Measurements from ENCODE around the gene CUTC.

The CUTC gene

DNA sequence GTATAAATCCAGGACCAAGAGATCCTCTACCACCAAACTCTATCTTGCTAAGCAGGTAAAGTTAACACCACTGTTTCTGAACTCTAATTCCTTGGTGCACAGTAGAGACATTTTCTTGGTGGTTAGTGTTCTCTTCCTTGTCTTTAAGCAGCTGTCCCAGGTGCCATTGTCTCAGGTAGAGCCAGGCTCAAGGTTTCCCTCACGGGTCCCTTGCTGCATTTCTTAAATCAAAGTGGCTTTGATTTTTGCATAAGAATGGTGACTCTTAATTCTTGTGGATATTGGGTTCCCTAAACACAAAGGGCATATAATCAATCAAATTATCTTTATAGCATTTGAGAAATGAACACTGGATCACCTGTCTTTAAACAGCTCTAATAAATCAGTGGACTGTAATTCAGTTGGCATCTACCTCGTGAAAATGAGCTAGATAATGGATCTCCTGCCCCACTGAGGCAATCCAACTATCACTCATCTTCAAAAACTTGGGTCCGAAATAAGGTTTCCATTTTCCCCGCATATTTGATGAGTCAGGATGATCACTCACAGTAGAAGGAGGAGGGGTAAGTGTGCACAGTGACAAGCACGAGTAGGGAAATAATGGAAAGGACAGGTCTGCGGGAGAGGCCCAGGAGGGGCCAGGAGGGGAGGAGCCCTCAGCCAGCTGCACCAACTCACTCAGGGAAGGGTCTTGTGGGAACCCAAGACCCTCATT is 52.9 kb downstream of the CUTC start:
- DNase-seq = no peak

DNA sequence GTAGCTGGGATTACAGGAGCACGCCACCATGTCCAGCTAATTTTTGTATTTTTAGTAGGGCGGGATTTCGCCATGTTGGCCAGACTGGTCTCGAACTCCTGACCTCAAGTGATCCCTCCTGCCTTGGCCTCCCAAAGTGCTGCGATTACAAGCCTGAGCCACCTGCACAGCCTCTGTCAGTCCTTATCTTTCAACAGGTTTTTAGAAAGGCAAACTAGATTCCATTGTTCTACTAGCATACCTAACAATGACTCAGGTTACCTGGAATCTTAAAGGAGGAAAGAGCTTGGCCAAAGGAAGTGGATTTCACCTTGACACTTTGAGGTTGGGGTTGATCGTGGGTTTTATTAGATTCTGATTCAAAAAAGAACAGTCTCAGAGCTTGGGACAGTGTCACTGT is 53.6 kb downstream of the CUTC start:
- DNase-seq = no peak

- DNase-seq = no peak
These were observed 55.3 kb downstream of the CUTC start for GRCh38 chr10:99787311-99787710.

GRCh38 chr10:99787782-99788445 is 55.9 kb downstream of the CUTC start:
- DNase-seq = no peak

DNA sequence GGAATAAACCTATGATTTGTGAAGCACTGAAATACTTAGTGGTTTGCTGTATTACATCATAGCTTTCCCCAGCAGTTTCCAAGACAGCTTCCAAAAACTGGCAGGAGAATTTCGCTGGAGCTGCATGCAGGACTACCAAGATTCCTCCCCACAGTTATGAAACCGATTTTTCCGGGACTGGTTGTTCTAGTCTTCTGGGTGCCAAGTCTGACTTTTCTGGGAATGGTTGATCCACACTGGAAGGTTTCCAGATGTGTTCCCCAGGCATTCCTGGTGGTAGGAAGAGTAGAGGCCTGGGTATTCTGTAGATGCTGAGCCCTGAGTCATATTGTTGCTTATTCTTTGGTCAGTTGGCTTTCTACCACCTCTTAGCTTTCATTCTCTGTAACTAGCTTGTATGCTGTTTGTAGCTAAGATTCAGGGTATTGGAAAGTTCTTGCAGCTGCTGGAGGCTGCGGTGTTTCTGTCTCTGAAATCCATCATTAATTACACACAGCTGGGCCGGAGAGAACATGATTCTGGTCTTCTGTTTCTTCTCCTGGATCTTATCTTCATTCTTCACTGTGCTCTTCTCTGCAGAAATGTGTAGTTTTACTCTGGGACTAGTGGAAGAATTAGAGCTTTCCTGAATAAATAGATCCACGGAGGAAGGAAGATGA is 56.7 kb downstream of the CUTC start:
- no peak for DNase-seq

DNA sequence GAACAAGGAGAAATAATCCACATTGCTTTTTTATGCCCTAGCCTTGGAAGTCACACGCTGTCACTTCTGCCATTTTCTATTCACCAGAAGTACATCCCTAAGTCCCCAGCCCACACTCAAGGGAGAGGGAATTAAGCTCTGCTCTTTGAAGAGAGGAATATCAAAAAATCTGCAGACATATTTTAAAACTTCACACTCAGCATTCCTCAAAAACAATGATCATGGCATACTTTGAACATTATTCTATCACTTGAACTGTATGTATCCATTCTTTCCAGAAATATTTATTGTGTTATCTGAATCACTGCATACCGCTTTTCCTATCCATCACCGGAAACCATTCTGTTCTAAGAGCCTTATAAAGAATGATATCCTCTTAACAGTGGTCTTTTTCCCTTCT is 59.8 kb downstream of the CUTC start:
- no peak for DNase-seq

GRCh38 chr10:99793819-99794218 is 61.8 kb downstream of the CUTC start:
- no peak for DNase-seq

DNA sequence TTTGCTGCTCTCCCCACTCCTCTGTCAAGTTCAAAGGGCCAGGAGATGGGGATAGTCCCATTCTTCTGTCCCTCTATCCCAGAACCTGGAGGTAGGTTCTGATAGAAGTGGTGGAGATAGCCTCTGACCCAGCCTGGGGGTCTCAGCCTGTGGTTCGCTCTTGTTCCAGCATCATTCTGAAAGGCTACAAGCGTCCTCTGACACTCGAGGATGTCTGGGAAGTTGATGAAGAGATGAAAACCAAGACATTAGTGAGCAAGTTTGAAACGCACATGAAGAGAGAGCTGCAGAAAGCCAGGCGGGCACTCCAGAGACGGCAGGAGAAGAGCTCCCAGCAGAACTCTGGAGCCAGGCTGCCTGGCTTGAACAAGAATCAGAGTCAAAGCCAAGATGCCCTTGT is 64.9 kb downstream of the CUTC start:
- DNase-seq = no peak

- no peak for DNase-seq
These were observed 66.0 kb downstream of the CUTC start for GRCh38 chr10:99798031-99798430.

GRCh38 chr10:99798920-99799319 is 66.9 kb downstream of the CUTC start:
- no peak for DNase-seq

DNA sequence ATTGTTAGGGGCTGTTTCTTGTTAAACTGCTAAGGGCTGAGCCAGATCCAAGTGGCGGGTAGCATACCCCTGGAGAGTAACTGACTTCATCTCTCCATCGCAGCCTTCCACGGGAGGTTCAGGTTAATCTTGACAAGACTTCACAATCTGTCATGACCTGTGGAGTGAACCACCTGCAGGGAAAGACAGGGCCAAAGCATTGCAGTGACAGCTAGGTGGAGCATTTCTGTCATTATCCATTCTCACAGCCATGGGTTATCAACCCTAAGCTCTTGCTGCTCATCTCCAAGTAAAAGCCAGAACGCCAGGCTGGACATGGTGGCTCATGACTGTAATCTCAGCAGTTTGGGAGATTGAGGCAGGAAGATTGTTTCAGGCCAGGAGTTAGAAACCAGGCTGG is 67.6 kb downstream of the CUTC start:
- no peak for DNase-seq

DNA sequence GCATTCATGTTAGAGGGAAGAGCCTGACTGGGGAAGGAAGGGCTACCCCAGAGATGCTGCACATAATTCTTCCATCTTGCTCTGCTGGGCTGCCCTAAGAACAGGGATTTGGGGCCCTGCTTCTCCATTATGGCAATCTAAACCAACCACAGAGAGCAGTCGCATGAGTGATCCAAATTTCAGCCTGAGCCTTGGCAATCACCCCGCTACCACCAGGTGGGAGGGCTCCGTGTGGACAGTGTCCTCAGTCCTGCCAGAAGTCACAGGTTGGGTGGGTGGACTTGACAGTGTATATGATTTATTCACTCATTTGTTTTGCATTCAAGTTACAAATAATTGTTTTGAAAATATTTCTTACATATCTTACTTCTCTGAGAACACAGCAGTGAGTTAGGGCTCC is 72.4 kb downstream of the CUTC start:
- DNase-seq = no peak

DNA sequence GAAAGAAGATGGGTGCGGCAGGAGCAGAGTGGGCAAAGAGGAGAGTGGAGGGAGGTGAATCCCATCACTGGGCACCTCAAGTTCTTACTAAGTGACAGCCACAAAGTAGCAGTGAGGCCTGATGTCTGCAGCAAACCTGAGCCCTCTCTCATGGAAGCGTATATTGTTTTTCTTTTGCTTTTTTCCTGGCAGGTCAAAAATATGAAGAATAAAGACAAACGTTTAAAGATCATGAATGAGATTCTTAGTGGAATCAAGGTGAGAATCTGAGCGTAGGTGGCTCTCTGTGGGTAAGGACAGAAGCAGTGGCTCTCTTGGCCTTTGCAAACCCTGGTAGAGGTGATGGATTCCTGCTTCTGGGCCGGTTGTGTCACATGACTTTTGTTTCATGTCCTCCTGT is 73.2 kb downstream of the CUTC start:
- no peak for DNase-seq
